ENCODE data around the gene GAPT.
A peak's percentile ranks its signal among the peaks of the same experiment; 100 is the strongest.

GAPT gene

GRCh38 chr5:58456026-58456425 is 35.2 kb upstream of the GAPT start:
- DNase-seq (ENCODE audit: low read depth) = no peak
- TF ChIP-seq CTCF (IDR thresholded peaks at IDR 0.05; ENCODE audit: insufficient read depth, low read depth, low read length, missing control alignments) = no peak
- no peak overlapping the region for H3K4me3 ChIP-seq (ENCODE audit: low read depth, low read length)

DNA sequence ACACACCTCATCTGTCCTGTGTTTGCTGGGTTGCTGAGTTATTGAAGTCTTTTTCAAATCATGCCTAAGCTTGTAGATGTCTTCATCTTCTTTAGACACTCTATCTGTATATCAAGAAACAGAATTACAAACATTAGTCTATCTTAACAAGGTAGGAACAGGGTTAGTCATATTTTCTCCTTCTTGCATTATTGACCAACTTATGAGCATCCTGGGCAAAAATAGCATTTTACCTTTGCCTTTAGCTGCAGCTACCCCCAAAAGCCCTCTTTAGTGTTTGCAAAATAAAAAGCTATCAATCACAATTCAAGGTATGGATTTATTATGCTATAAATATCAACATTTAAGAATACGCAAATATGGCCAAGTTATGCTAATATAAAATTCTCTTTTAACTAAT is 34.7 kb upstream of the GAPT start:
- no peak overlapping the region for H3K4me3 ChIP-seq (ENCODE audit: low read depth, low read length)
- TF ChIP-seq CTCF (IDR thresholded peaks at IDR 0.05; ENCODE audit: insufficient read depth, low read depth, low read length, missing control alignments) = no peak
- no peak for DNase-seq (ENCODE audit: low read depth)

- no peak for TF ChIP-seq CTCF (IDR thresholded peaks at IDR 0.05; ENCODE audit: insufficient read depth, low read depth, low read length, missing control alignments)
- H3K4me3 ChIP-seq (ENCODE audit: low read depth, low read length) = no peak overlapping the region
Measured at GRCh38 chr5:58457050-58457449, 34.2 kb upstream of the GAPT start.

DNA sequence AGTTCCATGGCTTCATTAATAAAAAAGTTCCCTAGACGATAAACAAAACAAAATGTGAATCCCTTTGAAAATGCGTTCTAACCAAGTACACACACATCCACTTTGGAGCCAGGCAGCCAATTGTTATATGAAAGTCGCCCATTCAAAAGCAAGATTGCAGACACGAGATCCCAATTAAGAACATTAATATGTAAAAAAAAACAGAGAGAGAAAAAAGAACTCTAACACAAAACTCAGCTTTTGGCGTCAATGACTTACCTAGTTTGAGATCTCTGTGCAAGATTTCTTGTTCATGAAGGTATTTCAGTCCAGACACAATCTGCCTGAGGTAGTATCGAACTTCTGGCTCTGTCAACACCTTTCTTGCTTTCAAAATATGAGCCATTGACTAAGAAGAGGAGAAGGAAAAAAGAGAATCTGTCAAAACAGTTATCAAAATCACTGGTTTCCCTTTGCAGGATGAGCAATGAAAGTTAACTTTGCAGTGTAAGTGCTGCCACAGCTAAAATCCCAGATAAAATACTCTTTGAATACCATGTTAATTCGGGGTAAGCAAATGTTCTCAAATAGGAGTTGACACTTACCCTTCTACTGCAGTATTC is 33.0 kb upstream of the GAPT start:
- no peak for DNase-seq (ENCODE audit: low read depth)
- no peak for TF ChIP-seq CTCF (IDR thresholded peaks at IDR 0.05; ENCODE audit: insufficient read depth, low read depth, low read length, missing control alignments)
- no peak overlapping the region for H3K4me3 ChIP-seq (ENCODE audit: low read depth, low read length)

More at GRCh38 chr5:58457050-58457449, 34.2 kb upstream of the GAPT start:
- no peak for DNase-seq (ENCODE audit: low read depth)

GRCh38 chr5:58458743-58459145 is 32.5 kb upstream of the GAPT start:
- TF ChIP-seq CTCF (IDR thresholded peaks at IDR 0.05; ENCODE audit: insufficient read depth, low read depth, low read length, missing control alignments) = no peak
- no peak for DNase-seq (ENCODE audit: low read depth)
- H3K4me3 ChIP-seq (ENCODE audit: low read depth, low read length) = no peak overlapping the region

DNA sequence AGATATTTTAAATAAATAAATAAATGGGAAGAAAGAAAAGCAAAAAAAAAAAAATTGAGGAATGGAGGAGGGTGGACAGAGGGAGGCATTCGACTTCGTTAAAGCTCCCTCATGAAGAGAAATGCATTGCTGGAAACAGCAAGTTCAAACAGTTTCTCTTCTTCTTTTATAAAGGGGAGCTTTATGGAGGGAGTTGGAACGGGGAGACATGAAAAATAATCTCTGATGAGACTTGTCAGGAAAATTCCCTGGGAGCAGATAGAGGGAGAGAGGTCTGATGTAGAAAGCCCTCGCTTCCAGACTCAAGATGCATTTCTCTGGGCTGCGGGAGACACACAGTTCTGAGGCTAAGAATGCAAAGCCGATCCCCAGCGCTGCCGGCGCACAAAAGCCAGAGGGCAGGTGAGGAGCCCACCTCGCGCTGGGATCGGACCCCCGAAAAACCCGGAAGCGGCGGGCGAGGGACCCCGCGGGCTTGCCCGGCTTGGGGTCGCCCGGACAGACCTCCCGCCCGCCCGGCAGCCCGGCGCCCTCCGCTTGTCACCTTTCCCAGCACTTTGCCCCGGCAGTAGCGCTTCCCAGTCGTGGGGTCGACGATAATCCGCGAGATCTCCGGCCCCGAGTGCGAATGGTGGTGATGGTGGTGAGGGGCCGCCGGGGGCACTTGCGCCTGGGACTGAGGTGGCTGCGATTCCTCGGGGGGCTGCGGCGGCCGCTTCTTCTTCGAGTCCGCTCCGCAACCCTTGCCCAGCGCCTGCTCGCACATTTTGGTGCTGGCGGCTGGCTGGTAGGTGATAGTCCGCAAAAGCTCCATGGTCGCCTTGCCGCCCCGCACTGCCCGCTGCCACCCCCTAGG is 31.9 kb upstream of the GAPT start:
- DNase-seq (ENCODE audit: low read depth) = peak; percentile 3

More for the DNA sequence above, 31.9 kb upstream of the GAPT start:
- TF ChIP-seq CTCF (IDR thresholded peaks at IDR 0.05; ENCODE audit: insufficient read depth, low read depth, low read length, missing control alignments) = no peak
- peak overlapping the region; percentile 59 for H3K4me3 ChIP-seq (ENCODE audit: low read depth, low read length)
